Keratinocyte (primary cell): ENCODE data around the gene JAKMIP2. TPM values are rescaled to one million over a fixed set of nuclear protein-coding genes. Genes with fewer than 3 reads are reported as not detected.
"Not testable (repeated sequence)": the region's sequence is repeated elsewhere in the genome, so short reads cannot be mapped to it uniquely, and the experiment has no call there.

Experiments used
- DNase-seq: peaks from one replicate; pipeline ENCODE4 v3.0.0-alpha.2; 2011; ENCODE audit warnings: low read depth, missing footprints, low spot score
- FAIRE-seq: peaks from 2 replicates; lab custom pipeline; 2011; peaks lifted over from hg19 to GRCh38; lab: Jason Lieb, UNC
- H2AFZ ChIP-seq: 2 replicates; pipeline ENCODE4 v1.6.0; 2012; ENCODE audit warnings: low read length, control low read depth, inconsistent platforms; ENCODE audit not compliant: control insufficient read depth
- H3K27ac ChIP-seq: 2 replicates; pipeline ENCODE4 v1.5.1; 2011; ENCODE audit warnings: low read length; ENCODE audit not compliant: control insufficient read depth, insufficient read depth
- H3K27me3 ChIP-seq: 3 replicates; pipeline ENCODE4 v1.6.0; 2011; ENCODE audit warnings: low read length; ENCODE audit not compliant: control insufficient read depth, insufficient read depth; ENCODE audit errors: extremely low read depth
- H3K36me3 ChIP-seq, 2 experiments: 2 replicates in 1 of 2; 3 replicates in 1 of 2; pipeline ENCODE4 v1.5.1; 2011; ENCODE audit warnings: low read length in 2 of 2, mild to moderate bottlenecking in 1 of 2; ENCODE audit not compliant: control insufficient read depth in 2 of 2, insufficient read depth in 2 of 2; ENCODE audit errors: extremely low read depth in 1 of 2
- H3K4me1 ChIP-seq: 3 replicates; pipeline ENCODE4 v1.5.1; 2011; ENCODE audit warnings: low read length; ENCODE audit not compliant: control insufficient read depth, insufficient read depth; ENCODE audit errors: extremely low read depth
- H3K4me2 ChIP-seq: 3 replicates; pipeline ENCODE4 v1.6.0; 2011; ENCODE audit warnings: low read depth, low read length; ENCODE audit not compliant: control insufficient read depth, insufficient read depth; ENCODE audit errors: extremely low read depth
- H3K4me3 ChIP-seq, 3 experiments: fragments of 200-600 bp in 1 of 3; sonication (generic) in 1 of 3; 2 replicates in 2 of 3; 3 replicates in 1 of 3; pipeline ENCODE4 v1.5.1; 2011 to 2016; ENCODE audit warnings: low read length in 3 of 3, mild to moderate bottlenecking in 3 of 3, control low read depth in 2 of 3, inconsistent platforms in 1 of 3, low read depth in 1 of 3, mixed read lengths in 1 of 3, mixed run types in 1 of 3, moderate library complexity in 1 of 3; ENCODE audit not compliant: control insufficient read depth in 2 of 3, insufficient read depth in 2 of 3; ENCODE audit errors: extremely low read depth in 1 of 3
- H3K79me2 ChIP-seq: 2 replicates; pipeline ENCODE4 v1.6.0; 2012; ENCODE audit warnings: low read length; ENCODE audit not compliant: control insufficient read depth, insufficient read depth
- H3K9ac ChIP-seq: 3 replicates; pipeline ENCODE4 v1.6.0; 2011; ENCODE audit warnings: low read length; ENCODE audit not compliant: control insufficient read depth, insufficient read depth; ENCODE audit errors: extremely low read depth
- H3K9me1 ChIP-seq: 3 replicates; pipeline ENCODE4 v1.6.0; 2011; ENCODE audit warnings: low read length; ENCODE audit not compliant: control insufficient read depth, insufficient read depth; ENCODE audit errors: extremely low read depth
- H3K9me3 ChIP-seq: 2 replicates; pipeline ENCODE4 v1.5.1; 2012; ENCODE audit warnings: low read depth, low read length; ENCODE audit not compliant: control insufficient read depth
- H4K20me1 ChIP-seq: 3 replicates; pipeline ENCODE4 v1.6.0; 2011; ENCODE audit warnings: low read length; ENCODE audit not compliant: control insufficient read depth, insufficient read depth; ENCODE audit errors: extremely low read depth
- EZH2 ChIP-seq: IDR thresholded peaks from one replicate; pipeline ENCODE4 v1.6.1; 2012; ENCODE audit warnings: inconsistent platforms, mild to moderate bottlenecking, low read length, moderate library complexity
- dilution Hi-C: fragments of 300-500 bp; cut with MboI; formaldehyde crosslinking; loops from one replicate; pipeline ENCODE4 v1.7.0; 2020; ENCODE audit warnings: low sequenced_read_pairs; ENCODE audit not compliant: extremely low pct_ligation_motif_present
- polyA plus RNA-seq, 5 experiments: library from polyadenylated mRNA; depleted of rRNA in 3 of 5; stranded (reverse) in 3 of 5; stranded (forward) in 1 of 5; unstranded in 1 of 5; fragments of >200 nt; gene quantifications; 1 replicate in 1 of 5; 2 replicates in 3 of 5; 3 replicates in 1 of 5; pipeline versions ENCODE4 v1.2.1 to v1.2.3, GENCODE V29; 2011 to 2012; ENCODE audit warnings: missing spikeins in 2 of 5, low read depth in 1 of 5, low replicate concordance in 1 of 5
- TF ChIP-seq, protein P1 (sequence below), 3 experiments: IDR thresholded peaks in 1 of 3; conservative IDR thresholded peaks in 1 of 3; optimal IDR thresholded peaks in 1 of 3; 2 replicates in 2 of 3; 3 replicates in 1 of 3; pipeline versions ENCODE3 to v1.5.1; 2011; ENCODE audit warnings: low read length in 3 of 3, mild to moderate bottlenecking in 3 of 3, moderate library complexity in 2 of 3, control low read depth in 1 of 3, inconsistent platforms in 1 of 3; ENCODE audit not compliant: insufficient read depth in 2 of 3; ENCODE audit errors: extremely low read depth in 1 of 3

Gene JAKMIP2
- polyA plus RNA-seq, 1 donor (not counting 4 experiments of a cell fraction or from before 2014, with no cell fraction given): not detected

DNA sequence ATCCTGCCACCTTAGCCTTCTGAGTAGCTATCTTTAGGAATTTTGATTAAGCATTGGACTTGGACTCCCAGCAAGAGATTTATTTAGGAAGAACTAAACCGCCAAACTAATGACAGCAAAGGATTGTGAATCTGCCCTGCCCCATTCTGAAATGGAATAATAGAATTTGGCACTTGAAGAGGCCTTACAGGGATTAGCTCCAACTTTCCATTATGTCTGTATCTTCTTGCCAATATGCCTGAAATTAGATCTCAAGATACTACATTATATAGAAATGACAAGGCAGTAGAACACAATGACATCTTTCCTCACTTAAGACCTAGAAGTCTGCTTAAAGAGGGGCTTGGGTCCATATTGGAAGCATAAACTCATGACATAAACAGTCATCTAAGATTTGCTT is 195.7 kb downstream of the JAKMIP2 start:
- H3K36me3 ChIP-seq: no peaks in the 10 kb centered on the region
- no peak for DNase-seq
- H3K27me3 ChIP-seq: no peaks in the 10 kb centered on the region
- H3K4me2 ChIP-seq: no peak overlapping the region
- H3K9me3 ChIP-seq: no peaks in the 10 kb centered on the region
- no peak overlapping the region for H3K4me3 ChIP-seq
- H3K4me1 ChIP-seq: no peaks in the 10 kb centered on the region
- dilution Hi-C loops: no loop called here
- no peak overlapping the region for H3K27ac ChIP-seq
- no peaks in the 10 kb centered on the region for H3K79me2 ChIP-seq
- no peak overlapping the region for H2AFZ ChIP-seq
- H3K9ac ChIP-seq: no peak overlapping the region
- H3K9me1 ChIP-seq: no peaks in the 10 kb centered on the region
- H4K20me1 ChIP-seq: no peaks in the 10 kb centered on the region
- FAIRE-seq: no peak
- TF ChIP-seq EZH2: no peak
- TF ChIP-seq, protein P1, sequence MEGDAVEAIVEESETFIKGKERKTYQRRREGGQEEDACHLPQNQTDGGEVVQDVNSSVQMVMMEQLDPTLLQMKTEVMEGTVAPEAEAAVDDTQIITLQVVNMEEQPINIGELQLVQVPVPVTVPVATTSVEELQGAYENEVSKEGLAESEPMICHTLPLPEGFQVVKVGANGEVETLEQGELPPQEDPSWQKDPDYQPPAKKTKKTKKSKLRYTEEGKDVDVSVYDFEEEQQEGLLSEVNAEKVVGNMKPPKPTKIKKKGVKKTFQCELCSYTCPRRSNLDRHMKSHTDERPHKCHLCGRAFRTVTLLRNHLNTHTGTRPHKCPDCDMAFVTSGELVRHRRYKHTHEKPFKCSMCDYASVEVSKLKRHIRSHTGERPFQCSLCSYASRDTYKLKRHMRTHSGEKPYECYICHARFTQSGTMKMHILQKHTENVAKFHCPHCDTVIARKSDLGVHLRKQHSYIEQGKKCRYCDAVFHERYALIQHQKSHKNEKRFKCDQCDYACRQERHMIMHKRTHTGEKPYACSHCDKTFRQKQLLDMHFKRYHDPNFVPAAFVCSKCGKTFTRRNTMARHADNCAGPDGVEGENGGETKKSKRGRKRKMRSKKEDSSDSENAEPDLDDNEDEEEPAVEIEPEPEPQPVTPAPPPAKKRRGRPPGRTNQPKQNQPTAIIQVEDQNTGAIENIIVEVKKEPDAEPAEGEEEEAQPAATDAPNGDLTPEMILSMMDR (optimal IDR thresholded peaks at IDR 0.05 in 1 of 3, IDR thresholded peaks at IDR 0.05 in 1 of 3, conservative IDR thresholded peaks at IDR 0.05 in 1 of 3; ENCODE audit: extremely low read depth in 1 of 3, insufficient read depth in 2 of 3, low read length in 3 of 3): no peak

DNA sequence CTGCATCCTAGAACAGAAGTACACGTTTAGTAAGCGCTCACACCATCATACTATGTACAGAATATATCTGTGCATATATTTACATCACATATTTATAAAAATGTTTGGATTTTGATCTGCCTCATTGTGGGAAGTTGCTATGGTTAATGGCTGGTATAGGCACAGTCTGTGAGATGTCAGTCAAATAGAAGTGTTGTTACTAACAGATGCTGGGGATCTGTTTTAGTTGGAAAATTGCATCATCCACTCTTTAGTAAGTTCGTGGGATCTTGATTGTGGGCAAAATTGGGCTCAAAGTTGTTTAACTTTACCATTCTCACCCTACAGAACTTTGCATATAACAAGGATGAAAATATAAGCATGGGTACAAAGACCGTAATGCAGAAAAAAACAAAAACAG is 196.3 kb downstream of the JAKMIP2 start:
- Histone ChIP-seq H3K4me1 (no peaks in the 10 kb centered on the region), H3K27ac (no peak overlapping the region), H3K9me3 (no peaks in the 10 kb centered on the region), H3K4me2 (no peak overlapping the region), H2AFZ (no peak overlapping the region), H3K9ac (no peak overlapping the region), H3K27me3 (no peaks in the 10 kb centered on the region), H4K20me1 (no peaks in the 10 kb centered on the region), H3K9me1 (no peaks in the 10 kb centered on the region), H3K4me3 (no peak overlapping the region), H3K79me2 (no peaks in the 10 kb centered on the region), H3K36me3 (no peaks in the 10 kb centered on the region)
- TF ChIP-seq, protein P1 (optimal IDR thresholded peaks at IDR 0.05 in 1 of 3, IDR thresholded peaks at IDR 0.05 in 1 of 3, conservative IDR thresholded peaks at IDR 0.05 in 1 of 3; ENCODE audit: extremely low read depth in 1 of 3, insufficient read depth in 2 of 3, low read length in 3 of 3): no peak
- no peak for TF ChIP-seq EZH2
- dilution Hi-C loops: no loop called here
- no peak for FAIRE-seq
- no peak for DNase-seq

DNA sequence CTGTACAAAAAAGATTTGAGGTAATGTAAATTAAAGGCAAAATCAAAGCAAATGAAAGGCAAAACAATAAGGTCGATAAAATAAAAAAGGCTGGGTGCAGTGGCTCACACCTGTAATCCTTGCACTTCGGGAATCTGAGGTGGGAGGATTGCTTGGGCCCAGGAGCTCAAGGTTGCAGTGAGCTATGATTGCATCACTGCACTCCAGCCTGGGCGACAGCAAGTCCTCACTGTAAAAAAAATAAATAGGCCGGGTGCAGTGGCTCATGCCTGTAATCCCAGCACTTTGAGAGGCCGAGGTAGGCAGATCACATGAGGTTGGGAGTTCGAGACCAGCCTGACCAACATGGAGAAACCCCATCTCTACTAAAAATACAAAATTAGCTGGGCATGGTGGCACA is 200.3 kb downstream of the JAKMIP2 start:
- H3K79me2 ChIP-seq, H3K4me1 ChIP-seq, H3K27ac ChIP-seq, H3K9me1 ChIP-seq, H3K4me2 ChIP-seq, H3K27me3 ChIP-seq, H2AFZ ChIP-seq, DNase-seq, H3K9ac ChIP-seq, H4K20me1 ChIP-seq, H3K4me3 ChIP-seq, H3K36me3 ChIP-seq, H3K9me3 ChIP-seq, dilution Hi-C loops, FAIRE-seq: not testable (repeated sequence)

DNA sequence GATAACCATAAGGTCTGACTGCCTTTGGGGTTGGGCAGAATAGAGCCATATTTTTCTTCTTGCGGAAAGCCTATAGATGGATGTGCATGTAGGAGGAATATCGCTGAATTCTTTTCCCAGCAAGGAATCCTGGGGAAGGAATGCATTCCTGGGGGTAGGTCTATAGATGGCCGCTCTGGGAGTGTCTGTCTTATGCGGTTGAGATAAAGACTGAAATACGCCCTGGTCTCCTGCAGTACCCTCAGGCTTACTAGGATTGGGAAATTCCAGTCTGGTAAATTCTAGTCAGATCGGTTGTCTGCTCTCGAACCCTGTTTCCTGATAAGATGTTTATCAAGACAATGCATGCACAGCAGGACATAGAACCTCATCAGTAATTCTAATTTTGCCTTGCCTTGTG is 202.1 kb downstream of the JAKMIP2 start:
- H4K20me1 ChIP-seq, dilution Hi-C loops, H3K36me3 ChIP-seq, H3K79me2 ChIP-seq, H3K9ac ChIP-seq, DNase-seq, H3K27ac ChIP-seq, H3K4me1 ChIP-seq, H3K9me3 ChIP-seq, H2AFZ ChIP-seq, FAIRE-seq, H3K4me2 ChIP-seq, H3K27me3 ChIP-seq, H3K9me1 ChIP-seq, H3K4me3 ChIP-seq: not testable (repeated sequence)
